CD4-positive, alpha-beta memory T cell (primary cell): ENCODE measurements around the gene RBBP4. TPM values are rescaled to one million over a fixed set of nuclear protein-coding genes. Genes with fewer than 3 reads are reported as not detected.
"Not testable (repeated sequence)": the region's sequence is repeated elsewhere in the genome, so short reads cannot be mapped to it uniquely, and the experiment has no call there.

ENCODE experiments used
- CTCF ChIA-PET: fragments of 350-600 bp; sonication (Branson Sonifier 250); formaldehyde crosslinking; loops from one replicate; lab custom pipeline; 2021; ENCODE audit warnings: inconsistent platforms; ENCODE audit not compliant: partially characterized antibody; lab: Charles Lee
- POLR2A ChIA-PET: fragments of 350-600 bp; sonication (Branson Sonifier 250); formaldehyde crosslinking; loops from one replicate; lab custom pipeline; 2021; ENCODE audit not compliant: partially characterized antibody; lab: Charles Lee
- DNase-seq, 5 donors: peaks; one replicate each; pipeline versions ENCODE4 v3.0.0 to v3.0.0-alpha.2; 2020 to 2022; ENCODE audit warnings: mixed read lengths in 1 of 5
- H3K27ac ChIP-seq: one replicate; pipeline ENCODE4 v1.7.0; 2013; ENCODE audit warnings: low read depth, low read length
- H3K27me3 ChIP-seq: 2 replicates; pipeline ENCODE4 v1.7.0; 2013; ENCODE audit warnings: mild to moderate bottlenecking, low read length, moderate library complexity; ENCODE audit not compliant: insufficient read depth
- H3K36me3 ChIP-seq: 2 replicates; pipeline ENCODE4 v1.7.0; 2013; ENCODE audit warnings: mild to moderate bottlenecking, low read length, moderate library complexity; ENCODE audit not compliant: insufficient read depth
- H3K4me1 ChIP-seq: 2 replicates; pipeline ENCODE4 v1.7.0; 2013; ENCODE audit warnings: mild to moderate bottlenecking, low read length, moderate library complexity; ENCODE audit not compliant: insufficient read depth
- H3K4me3 ChIP-seq, 2 donors: one replicate each; pipeline ENCODE4 v1.7.0; 2013; ENCODE audit warnings: low read length in 2 of 2, mild to moderate bottlenecking in 1 of 2
- H3K9me3 ChIP-seq, 2 donors: one replicate each; pipeline ENCODE4 v1.7.0; 2013; ENCODE audit warnings: low read length in 2 of 2, control low read depth in 1 of 2; ENCODE audit not compliant: control insufficient read depth in 1 of 2
- H3K27ac Mint-ChIP-seq, 7 donors: one replicate each; pipeline ENCODE4 v1.8.0; 2020 to 2021; ENCODE audit warnings: mixed read lengths in 7 of 7, mild to moderate bottlenecking in 6 of 7, inconsistent platforms in 3 of 7, moderate library complexity in 3 of 7
- H3K27me3 Mint-ChIP-seq, 2 donors: one replicate each; pipeline ENCODE4 v1.8.0; 2020 to 2021; ENCODE audit warnings: mixed read lengths in 2 of 2
- H3K36me3 Mint-ChIP-seq, 2 donors: one replicate each; pipeline ENCODE4 v1.8.0; 2020 to 2021; ENCODE audit warnings: mixed read lengths in 2 of 2, inconsistent platforms in 1 of 2, mild to moderate bottlenecking in 1 of 2
- H3K4me1 Mint-ChIP-seq, 4 donors: one replicate each; pipeline ENCODE4 v1.8.0; 2020 to 2021; ENCODE audit warnings: mixed read lengths in 4 of 4, mild to moderate bottlenecking in 1 of 4
- H3K4me3 Mint-ChIP-seq, 8 donors: one replicate each; pipeline ENCODE4 v1.8.0; 2020 to 2021; ENCODE audit warnings: mixed read lengths in 8 of 8, mild to moderate bottlenecking in 7 of 8, moderate library complexity in 6 of 8, inconsistent platforms in 3 of 8
- H3K9me3 Mint-ChIP-seq, 8 donors: one replicate each; pipeline ENCODE4 v1.8.0; 2020 to 2021; ENCODE audit warnings: mixed read lengths in 8 of 8, mild to moderate bottlenecking in 5 of 8, inconsistent platforms in 3 of 8, moderate library complexity in 1 of 8
- intact Hi-C: fragments of 100-400 bp; cut with micrococcal nuclease; formaldehyde crosslinking; loops from one replicate; pipeline ENCODE4 v1.15.1; 2023
- polyA plus RNA-seq, 2 donors: library from polyadenylated mRNA; unstranded; fragments of 300-500 nt; fragmentation: Illumina TruSeq; gene quantifications; one replicate each; pipeline ENCODE4 v1.2.3, GENCODE V29; 2021
- total RNA-seq, 2 experiments: library from RNA; stranded (reverse); gene quantifications; one replicate each; pipeline ENCODE4 v1.2.3, GENCODE V29; 2021

Gene RBBP4
- total and polyA plus RNA-seq, 4 experiments from 2014 or later, result 185 to 374 (median 216) TPM

- no peak overlapping the region for H3K27ac Mint-ChIP-seq
- H3K4me1 Mint-ChIP-seq, result peaks cover 19 to 54% (median 29%) of the 10 kb centered on the region in 4 donors
- DNase-seq, result no peak
- no peak overlapping the region for H3K4me3 ChIP-seq
- no peaks in the 10 kb centered on the region for H3K27me3 ChIP-seq
- intact Hi-C loops, result loop anchor here (10.0 kb wide), 1 partner anchor 1015 kb away; the partner anchor contains the start of gene PEF1
- no peak overlapping the region for H3K4me3 Mint-ChIP-seq
- no peaks in the 10 kb centered on the region for H3K9me3 ChIP-seq
- H3K4me1 ChIP-seq, result peaks cover 21% of the 10 kb centered on the region
- no peaks in the 10 kb centered on the region for H3K9me3 Mint-ChIP-seq
- H3K36me3 ChIP-seq, result peaks cover 47% of the 10 kb centered on the region
- no peaks in the 10 kb centered on the region for H3K27me3 Mint-ChIP-seq
- peaks cover 43 to 65% of the 10 kb centered on the region in 2 donors for H3K36me3 Mint-ChIP-seq
- H3K27ac ChIP-seq, result no peak overlapping the region
- ChIA-PET CTCF (no interaction called here), POLR2A (interaction anchor here (1.2 kb wide), 1 partner anchor 8 kb away, joined by 4 read pairs; the partner anchor contains the start of gene RBBP4)
These were observed 8.6 kb downstream of the RBBP4 start for GRCh38 chr1:32659581-32659980.

- ChIA-PET CTCF (no interaction called here), POLR2A (interaction anchor here (1.0 kb wide), 1 partner anchor 15 kb away, joined by 3 read pairs; the partner anchor contains the start of gene RBBP4)
- no peak overlapping the region for H3K27ac Mint-ChIP-seq
- H3K4me3 Mint-ChIP-seq, result no peak overlapping the region
- Histone ChIP-seq H3K9me3 (no peaks in the 10 kb centered on the region), H3K4me3 (no peak overlapping the region), H3K4me1 (no peaks in the 10 kb centered on the region), H3K27ac (no peak overlapping the region), H3K36me3 (peaks cover 37% of the 10 kb centered on the region), H3K27me3 (no peaks in the 10 kb centered on the region)
- H3K27me3 Mint-ChIP-seq, result no peaks in the 10 kb centered on the region
- peaks cover 48 to 63% of the 10 kb centered on the region in 2 donors for H3K36me3 Mint-ChIP-seq
- no peaks in the 10 kb centered on the region for H3K9me3 Mint-ChIP-seq
- intact Hi-C loops, result no loop called here
- peaks cover 0 to 6% (median 4%) of the 10 kb centered on the region in 4 donors for H3K4me1 Mint-ChIP-seq
- no peak for DNase-seq
These were observed 14.9 kb downstream of the RBBP4 start for GRCh38 chr1:32665915-32666314.

GRCh38 chr1:32666901-32667566, 16.0 kb downstream of the RBBP4 start:
- Histone ChIP-seq H3K27ac (no peak overlapping the region), H3K36me3 (peaks cover 40% of the 10 kb centered on the region), H3K9me3 (no peaks in the 10 kb centered on the region), H3K27me3 (no peaks in the 10 kb centered on the region), H3K4me1 (no peaks in the 10 kb centered on the region), H3K4me3 (no peak overlapping the region)
- Mint-ChIP-seq H3K4me1 (peaks cover 0 to 4% (median 4%) of the 10 kb centered on the region in 4 donors), H3K9me3 (no peaks in the 10 kb centered on the region), H3K27ac (peak overlapping the region in 1 of 7 donors; percentile 36), H3K4me3 (no peak overlapping the region), H3K27me3 (no peaks in the 10 kb centered on the region), H3K36me3 (peaks cover 46 to 62% of the 10 kb centered on the region in 2 donors)
- ChIA-PET CTCF (no interaction called here), POLR2A (no interaction called here)
- DNase-seq, result no peak
- intact Hi-C loops, result no loop called here

DNA sequence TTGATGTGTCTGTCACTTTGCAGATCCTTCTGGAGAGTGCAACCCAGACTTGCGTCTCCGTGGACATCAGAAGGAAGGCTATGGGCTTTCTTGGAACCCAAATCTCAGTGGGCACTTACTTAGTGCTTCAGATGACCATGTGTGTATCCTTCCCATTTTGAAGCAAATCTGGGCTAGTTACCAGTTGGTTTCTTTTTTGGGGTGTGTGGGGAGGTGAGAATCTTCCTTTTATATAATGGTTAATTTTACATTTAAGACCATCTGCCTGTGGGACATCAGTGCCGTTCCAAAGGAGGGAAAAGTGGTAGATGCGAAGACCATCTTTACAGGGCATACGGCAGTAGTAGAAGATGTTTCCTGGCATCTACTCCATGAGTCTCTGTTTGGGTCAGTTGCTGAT, 17.7 kb downstream of the RBBP4 start:
- H3K36me3 Mint-ChIP-seq, result peaks cover 60 to 71% of the 10 kb centered on the region in 2 donors
- H3K4me3 Mint-ChIP-seq, H3K9me3 ChIP-seq, DNase-seq, CTCF ChIA-PET, H3K27me3 ChIP-seq, H3K27ac ChIP-seq, H3K4me1 ChIP-seq, H3K27ac Mint-ChIP-seq, H3K4me1 Mint-ChIP-seq, H3K27me3 Mint-ChIP-seq, intact Hi-C loops, H3K9me3 Mint-ChIP-seq, H3K4me3 ChIP-seq: not testable (repeated sequence)
- H3K36me3 ChIP-seq, result peaks cover 52% of the 10 kb centered on the region
- POLR2A ChIA-PET, result interaction anchor here (0.6 kb wide), 1 partner anchor 329 kb away, joined by 3 read pairs; no protein-coding TSS in a partner anchor

GRCh38 chr1:32676945-32677344, 25.9 kb downstream of the RBBP4 start:
- peaks cover 63% of the 10 kb centered on the region for H3K36me3 ChIP-seq
- intact Hi-C loops, result no loop called here
- no peak overlapping the region for H3K27ac ChIP-seq
- no peaks in the 10 kb centered on the region for H3K4me1 ChIP-seq
- H3K9me3 ChIP-seq, result no peaks in the 10 kb centered on the region
- Mint-ChIP-seq H3K27ac (peak overlapping the region in 1 of 7 donors; percentile 36), H3K4me1 (peaks cover 0 to 2% (median 0%) of the 10 kb centered on the region in 4 donors), H3K9me3 (no peaks in the 10 kb centered on the region), H3K27me3 (no peaks in the 10 kb centered on the region), H3K36me3 (peaks cover 53 to 71% of the 10 kb centered on the region in 2 donors), H3K4me3 (no peak overlapping the region)
- H3K4me3 ChIP-seq, result no peak overlapping the region
- DNase-seq, result no peak
- ChIA-PET CTCF (interaction anchor here (1.5 kb wide), 1 partner anchor 14 kb away, joined by 3 read pairs; no protein-coding TSS in a partner anchor), POLR2A (interaction anchor here (0.9 kb wide), 1 partner anchor 18 kb away, joined by 3 read pairs; no protein-coding TSS in a partner anchor)
- H3K27me3 ChIP-seq, result no peaks in the 10 kb centered on the region

DNA sequence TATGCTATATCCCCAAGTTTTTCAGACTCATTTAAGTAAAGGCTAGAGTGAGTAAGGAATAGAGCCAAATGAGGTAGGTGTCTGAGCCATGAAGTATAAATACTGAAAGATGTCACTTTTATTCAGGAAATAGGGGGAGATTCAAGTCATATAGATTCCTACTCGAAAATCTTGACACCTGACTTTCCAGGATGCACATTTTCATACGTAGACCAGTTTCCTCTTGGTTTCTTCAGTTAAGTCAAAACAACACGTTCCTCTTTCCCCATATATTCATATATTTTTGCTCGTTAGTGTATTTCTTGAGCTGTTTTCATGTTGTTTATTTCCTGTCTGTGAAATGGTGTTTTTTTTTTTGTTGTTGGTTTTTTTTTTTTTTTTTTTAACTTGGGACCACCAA, 29.0 kb downstream of the RBBP4 start:
- DNase-seq, H3K4me1 Mint-ChIP-seq, H3K9me3 Mint-ChIP-seq, CTCF ChIA-PET, intact Hi-C loops, H3K9me3 ChIP-seq, H3K4me1 ChIP-seq, H3K4me3 ChIP-seq, H3K4me3 Mint-ChIP-seq, H3K27me3 ChIP-seq, H3K27ac Mint-ChIP-seq, H3K27ac ChIP-seq, POLR2A ChIA-PET, H3K27me3 Mint-ChIP-seq: not testable (repeated sequence)
- H3K36me3 ChIP-seq, result peaks cover 50% of the 10 kb centered on the region
- H3K36me3 Mint-ChIP-seq, result peaks cover 35 to 67% of the 10 kb centered on the region in 2 donors

DNA sequence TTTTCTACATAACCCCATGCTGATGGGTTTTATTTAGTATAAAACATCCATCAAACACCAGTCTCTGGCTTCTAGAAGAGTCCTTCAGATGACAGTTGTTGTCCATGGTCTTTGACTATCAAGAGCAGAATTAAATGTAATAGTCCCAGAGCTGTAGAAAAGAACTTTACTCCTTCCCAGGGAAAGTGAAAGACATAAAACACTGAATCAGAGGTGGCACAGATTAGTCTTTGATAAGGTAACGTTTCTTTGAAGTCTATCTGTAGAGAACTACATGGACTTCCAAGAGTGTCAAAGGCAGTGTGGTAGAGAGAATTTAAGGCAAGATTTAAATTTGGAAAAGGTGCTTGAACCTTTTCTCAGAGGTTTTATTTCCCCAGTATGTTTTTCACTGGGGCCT, 29.6 kb downstream of the RBBP4 start:
- CTCF ChIA-PET, result no interaction called here
- peak overlapping the region in 1 of 7 donors; percentile 53 for H3K27ac Mint-ChIP-seq
- Histone ChIP-seq H3K27ac (no peak overlapping the region), H3K4me1 (no peaks in the 10 kb centered on the region), H3K27me3 (no peaks in the 10 kb centered on the region), H3K9me3 (no peaks in the 10 kb centered on the region), H3K4me3 (no peak overlapping the region), H3K36me3 (peaks cover 57% of the 10 kb centered on the region)
- DNase-seq, result no peak
- intact Hi-C loops, result no loop called here
- POLR2A ChIA-PET, result no interaction called here
- H3K36me3 Mint-ChIP-seq, result peaks cover 36 to 71% of the 10 kb centered on the region in 2 donors
- H3K4me3 Mint-ChIP-seq, result no peak overlapping the region
- peaks cover 0 to 2% (median 0%) of the 10 kb centered on the region in 4 donors for H3K4me1 Mint-ChIP-seq
- no peaks in the 10 kb centered on the region for H3K27me3 Mint-ChIP-seq
- no peaks in the 10 kb centered on the region for H3K9me3 Mint-ChIP-seq
